Fibroblast of lung (primary cell): ENCODE data around the gene BZW1.

Experiments
- CTCF ChIP-seq, 2 donors: IDR thresholded peaks in 1 of 2; conservative IDR thresholded peaks in 1 of 2; 1 replicate in 1 of 2; 2 replicates in 1 of 2; pipeline ENCODE4 v1.5.1; 2011 to 2012; ENCODE audit warnings: low read length in 2 of 2, control low read depth in 1 of 2, inconsistent platforms in 1 of 2, low read depth in 1 of 2, mild to moderate bottlenecking in 1 of 2
- EZH2 ChIP-seq: IDR thresholded peaks from 2 replicates; pipeline ENCODE4 v1.5.1; 2012; ENCODE audit warnings: low read length, control low read depth, mild to moderate bottlenecking; ENCODE audit errors: missing control alignments

DNA sequence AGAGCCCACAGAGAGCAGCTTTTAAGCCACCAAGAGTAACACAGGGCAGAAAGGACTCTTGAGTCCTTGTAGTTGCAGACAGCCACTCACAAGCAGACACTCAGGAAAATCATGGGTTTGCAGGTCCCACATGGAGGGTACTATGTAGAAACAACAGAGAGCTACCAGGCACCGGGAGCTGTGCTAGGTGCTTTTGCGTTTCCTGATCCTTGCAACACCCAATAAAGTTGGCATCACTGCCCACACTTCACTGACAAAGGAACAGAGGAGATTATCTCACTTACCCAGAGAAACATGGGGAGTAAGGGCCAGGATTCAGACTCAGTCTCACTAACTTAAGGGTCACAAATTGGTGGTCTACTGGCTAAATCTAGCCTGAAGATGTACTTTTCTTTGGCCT, 32.5 kb upstream of the BZW1 start:
- no peak for TF ChIP-seq CTCF (conservative IDR thresholded peaks at IDR 0.05 in 1 of 2, IDR thresholded peaks at IDR 0.05 in 1 of 2; ENCODE audit: low read depth in 1 of 2, low read length in 2 of 2)
- TF ChIP-seq EZH2: no peak
